Measurements from ENCODE around the gene CCDC24. TPM values are rescaled to one million over a fixed set of nuclear protein-coding genes. Genes with fewer than 3 reads are reported as not detected.

CCDC24 gene
- total RNA-seq, 1 donor from 2014 or later: 4.2 TPM

- no peak overlapping the region for H3K27ac ChIP-seq (ENCODE audit: low read depth, low read length)
- Mint-ChIP-seq H3K4me3 (ENCODE audit: unreplicated experiment) (no peak overlapping the region), H3K4me1 (ENCODE audit: low read depth, unreplicated experiment) (no peaks in the 10 kb centered on the region), H3K27me3 (ENCODE audit: low read depth, unreplicated experiment) (no peaks in the 10 kb centered on the region), H3K9me3 (ENCODE audit: unreplicated experiment) (peaks cover 1% of the 10 kb centered on the region), H3K36me3 (ENCODE audit: low read depth, unreplicated experiment) (peaks cover 35% of the 10 kb centered on the region), H3K27ac (ENCODE audit: unreplicated experiment) (no peak overlapping the region)
- H3K4me3 ChIP-seq (ENCODE audit: insufficient read depth, low read depth, low read length): no peak overlapping the region
- DNase-seq (ENCODE audit: low read depth): no peak
- H3K79me2 ChIP-seq (ENCODE audit: insufficient read depth, low read length): no peaks in the 10 kb centered on the region
- TF ChIP-seq CTCF (IDR thresholded peaks at IDR 0.05; ENCODE audit: insufficient read depth, low read depth, low read length) (no peak), EZH2 (IDR thresholded peaks at IDR 0.05; ENCODE audit: insufficient read depth, low read length) (no peak)
- no peaks in the 10 kb centered on the region for H3K9me3 ChIP-seq (ENCODE audit: insufficient read depth, low read depth, low read length)
- no peaks in the 10 kb centered on the region for H3K36me3 ChIP-seq (ENCODE audit: insufficient read depth, low read length)
- H3K27me3 ChIP-seq (ENCODE audit: insufficient read depth, low read length): no peaks in the 10 kb centered on the region
- H3K4me1 ChIP-seq (ENCODE audit: insufficient read depth, low read length): no peaks in the 10 kb centered on the region
- H3K4me2 ChIP-seq (ENCODE audit: low read length): no peak overlapping the region
- no peak overlapping the region for H2AFZ ChIP-seq (ENCODE audit: low read depth, low read length)
- no peak overlapping the region for H3K9ac ChIP-seq (ENCODE audit: low read length)
- H4K20me1 ChIP-seq (ENCODE audit: insufficient read depth, low read length): peaks cover 22% of the 10 kb centered on the region
- FAIRE-seq: no peak
Measured at GRCh38 chr1:43960798-43961197, 30.6 kb upstream of the CCDC24 start.

GRCh38 chr1:43961692-43962091 lies 29.7 kb upstream of the CCDC24 start:
- Histone ChIP-seq H3K9me3 (ENCODE audit: insufficient read depth, low read depth, low read length) (no peaks in the 10 kb centered on the region), H3K4me2 (ENCODE audit: low read length) (no peak overlapping the region), H3K79me2 (ENCODE audit: insufficient read depth, low read length) (no peaks in the 10 kb centered on the region), H2AFZ (ENCODE audit: low read depth, low read length) (no peak overlapping the region), H3K9ac (ENCODE audit: low read length) (no peak overlapping the region), H3K4me3 (ENCODE audit: insufficient read depth, low read depth, low read length) (no peak overlapping the region), H3K4me1 (ENCODE audit: insufficient read depth, low read length) (no peaks in the 10 kb centered on the region), H3K36me3 (ENCODE audit: insufficient read depth, low read length) (no peaks in the 10 kb centered on the region), H3K27ac (ENCODE audit: low read depth, low read length) (no peak overlapping the region), H4K20me1 (ENCODE audit: insufficient read depth, low read length) (peaks cover 20% of the 10 kb centered on the region), H3K27me3 (ENCODE audit: insufficient read depth, low read length) (no peaks in the 10 kb centered on the region)
- peaks cover 1% of the 10 kb centered on the region for H3K9me3 Mint-ChIP-seq (ENCODE audit: unreplicated experiment)
- H3K27ac Mint-ChIP-seq (ENCODE audit: unreplicated experiment): no peak overlapping the region
- H3K27me3 Mint-ChIP-seq (ENCODE audit: low read depth, unreplicated experiment): no peaks in the 10 kb centered on the region
- FAIRE-seq (no peak), DNase-seq (ENCODE audit: low read depth) (no peak)
- H3K4me1 Mint-ChIP-seq (ENCODE audit: low read depth, unreplicated experiment): no peaks in the 10 kb centered on the region
- no peak overlapping the region for H3K4me3 Mint-ChIP-seq (ENCODE audit: unreplicated experiment)
- TF ChIP-seq EZH2 (IDR thresholded peaks at IDR 0.05; ENCODE audit: insufficient read depth, low read length): no peak
- TF ChIP-seq CTCF (IDR thresholded peaks at IDR 0.05; ENCODE audit: insufficient read depth, low read depth, low read length): no peak
- peaks cover 36% of the 10 kb centered on the region for H3K36me3 Mint-ChIP-seq (ENCODE audit: low read depth, unreplicated experiment)

- no peak overlapping the region for H3K4me2 ChIP-seq (ENCODE audit: low read length)
- H3K9me3 ChIP-seq (ENCODE audit: insufficient read depth, low read depth, low read length): no peaks in the 10 kb centered on the region
- no peaks in the 10 kb centered on the region for H3K27me3 ChIP-seq (ENCODE audit: insufficient read depth, low read length)
- Mint-ChIP-seq H3K4me3 (ENCODE audit: unreplicated experiment) (no peak overlapping the region), H3K27ac (ENCODE audit: unreplicated experiment) (no peak overlapping the region), H3K9me3 (ENCODE audit: unreplicated experiment) (peaks cover 1% of the 10 kb centered on the region), H3K4me1 (ENCODE audit: low read depth, unreplicated experiment) (no peaks in the 10 kb centered on the region), H3K27me3 (ENCODE audit: low read depth, unreplicated experiment) (no peaks in the 10 kb centered on the region), H3K36me3 (ENCODE audit: low read depth, unreplicated experiment) (peaks cover 34% of the 10 kb centered on the region)
- H3K27ac ChIP-seq (ENCODE audit: low read depth, low read length): no peak overlapping the region
- FAIRE-seq: no peak
- no peak overlapping the region for H3K9ac ChIP-seq (ENCODE audit: low read length)
- H3K4me3 ChIP-seq (ENCODE audit: insufficient read depth, low read depth, low read length): no peak overlapping the region
- H3K79me2 ChIP-seq (ENCODE audit: insufficient read depth, low read length): no peaks in the 10 kb centered on the region
- TF ChIP-seq CTCF (IDR thresholded peaks at IDR 0.05; ENCODE audit: insufficient read depth, low read depth, low read length): no peak
- TF ChIP-seq EZH2 (IDR thresholded peaks at IDR 0.05; ENCODE audit: insufficient read depth, low read length): no peak
- H4K20me1 ChIP-seq (ENCODE audit: insufficient read depth, low read length): peaks cover 20% of the 10 kb centered on the region
- H3K36me3 ChIP-seq (ENCODE audit: insufficient read depth, low read length): no peaks in the 10 kb centered on the region
- H2AFZ ChIP-seq (ENCODE audit: low read depth, low read length): no peak overlapping the region
- H3K4me1 ChIP-seq (ENCODE audit: insufficient read depth, low read length): no peaks in the 10 kb centered on the region
- DNase-seq (ENCODE audit: low read depth): no peak
Measured at GRCh38 chr1:43962324-43962723, 29.1 kb upstream of the CCDC24 start.
